ENCODE data around the gene ADAM30.

GRCh38 chr1:119858126-119858525 lies 38.2 kb downstream of the ADAM30 start:
- TF ChIP-seq TCF7L2 (IDR thresholded peaks at IDR 0.05; ENCODE audit: low read depth, low read length) (no peak), REST (IDR thresholded peaks at IDR 0.05; ENCODE audit: insufficient read depth in 1 of 2, low read depth in 2 of 2, low read length in 1 of 2) (no peak)
- TF ChIP-seq, protein P1, sequence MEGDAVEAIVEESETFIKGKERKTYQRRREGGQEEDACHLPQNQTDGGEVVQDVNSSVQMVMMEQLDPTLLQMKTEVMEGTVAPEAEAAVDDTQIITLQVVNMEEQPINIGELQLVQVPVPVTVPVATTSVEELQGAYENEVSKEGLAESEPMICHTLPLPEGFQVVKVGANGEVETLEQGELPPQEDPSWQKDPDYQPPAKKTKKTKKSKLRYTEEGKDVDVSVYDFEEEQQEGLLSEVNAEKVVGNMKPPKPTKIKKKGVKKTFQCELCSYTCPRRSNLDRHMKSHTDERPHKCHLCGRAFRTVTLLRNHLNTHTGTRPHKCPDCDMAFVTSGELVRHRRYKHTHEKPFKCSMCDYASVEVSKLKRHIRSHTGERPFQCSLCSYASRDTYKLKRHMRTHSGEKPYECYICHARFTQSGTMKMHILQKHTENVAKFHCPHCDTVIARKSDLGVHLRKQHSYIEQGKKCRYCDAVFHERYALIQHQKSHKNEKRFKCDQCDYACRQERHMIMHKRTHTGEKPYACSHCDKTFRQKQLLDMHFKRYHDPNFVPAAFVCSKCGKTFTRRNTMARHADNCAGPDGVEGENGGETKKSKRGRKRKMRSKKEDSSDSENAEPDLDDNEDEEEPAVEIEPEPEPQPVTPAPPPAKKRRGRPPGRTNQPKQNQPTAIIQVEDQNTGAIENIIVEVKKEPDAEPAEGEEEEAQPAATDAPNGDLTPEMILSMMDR (IDR thresholded peaks at IDR 0.05) = no peak
